HCT116 (cell line): ENCODE data around the gene PCDHA11. TPM values are rescaled to one million over a fixed set of nuclear protein-coding genes. Genes with fewer than 3 reads are reported as not detected.

Source experiments
- ATAC-seq: fragments of 200-7000 bp; cut with Tn5 transposase; 2 replicates; pipeline ENCODE4 v1.9.1; 2020; ENCODE audit warnings: mild to moderate bottlenecking, moderate library complexity
- BruUV-seq: library from RNA; stranded (reverse); fragments of 400-500 nt; replicated peaks from 2 replicates; lab custom pipeline; 2021; lab: Mats Ljungman, UMichigan
- CTCF ChIA-PET: fragments of 300-600 bp; sonication (Branson Sonifier 250); formaldehyde crosslinking; loops from one replicate; lab custom pipeline; 2021; ENCODE audit warnings: antibody characterized with exemption; lab: Charles Lee
- POLR2A ChIA-PET: fragments of 300-600, 350-600 bp; sonication (Branson Sonifier 250); formaldehyde crosslinking; loops from one replicate; lab custom pipeline; 2021; ENCODE audit warnings: antibody characterized with exemption; lab: Charles Lee
- RAD21 ChIA-PET, 2 experiments: fragments of 300-600 bp; sonication (Branson Sonifier 250); formaldehyde crosslinking; loops; one replicate each; lab custom pipeline; 2023; ENCODE audit warnings: low total read pairs in 2 of 2; ENCODE audit not compliant: uncharacterized antibody in 2 of 2, unreplicated experiment in 2 of 2, low non-redundant PET in 1 of 2; lab: Charles Lee
- DNase-seq: peaks from one replicate; pipeline ENCODE4 v3.0.0-alpha.2; 2010; ENCODE audit warnings: low read depth, low spot score
- H2AFZ ChIP-seq: fragments of 200-600 bp; shearing (Covaris generic), sonication (generic); 2 replicates; pipeline ENCODE4 v1.6.1; 2017; ENCODE audit warnings: low read depth, mixed run types, mixed read lengths, antibody characterized with exemption, low read length; ENCODE audit not compliant: poor library complexity, severe bottlenecking
- H3K27ac ChIP-seq: 2 replicates; pipeline ENCODE4 v1.5.1; 2012; ENCODE audit warnings: low read depth, low read length
- H3K27me3 ChIP-seq: fragments of 200-600 bp; sonication (generic); 2 replicates; pipeline ENCODE4 v1.6.1; 2016; ENCODE audit warnings: mixed run types, low read length, mixed read lengths; ENCODE audit not compliant: insufficient read depth
- H3K36me3 ChIP-seq, 2 experiments: fragments of 200-500 bp in 1 of 2; fragments of 200-600 bp in 1 of 2; sonication (Bioruptor generic) in 1 of 2; sonication (generic) in 1 of 2; 2 replicates each; pipeline versions ENCODE4 v1.5.1 to v1.6.1; 2014 to 2016; ENCODE audit warnings: low read length in 2 of 2, inconsistent platforms in 1 of 2, mixed read lengths in 1 of 2, mixed run types in 1 of 2; ENCODE audit not compliant: insufficient read depth in 2 of 2, control insufficient read depth in 1 of 2
- H3K4me1 ChIP-seq, 2 experiments: fragments of 200-600 bp in 1 of 2; sonication (generic) in 1 of 2; 2 replicates each; pipeline versions ENCODE4 v1.5.1 to v1.6.1; 2012 to 2017; ENCODE audit warnings: low read length in 2 of 2, inconsistent platforms in 1 of 2, mild to moderate bottlenecking in 1 of 2, mixed read lengths in 1 of 2, mixed run types in 1 of 2, moderate library complexity in 1 of 2; ENCODE audit not compliant: insufficient read depth in 2 of 2, control insufficient read depth in 1 of 2
- H3K4me2 ChIP-seq: fragments of 200-600 bp; sonication (generic); 2 replicates; pipeline ENCODE4 v1.6.1; 2017; ENCODE audit warnings: mixed run types, low read length, mixed read lengths
- H3K4me3 ChIP-seq, 2 experiments: fragments of 200-600 bp in 1 of 2; sonication (generic) in 1 of 2; replicated peaks in 1 of 2; 2 replicates each; pipeline ENCODE4 v1.5.1; 2011 to 2016; ENCODE audit warnings: low read length in 2 of 2, control low read depth in 1 of 2, low read depth in 1 of 2, mild to moderate bottlenecking in 1 of 2, mixed read lengths in 1 of 2, mixed run types in 1 of 2
- H3K79me2 ChIP-seq: fragments of 200-600 bp; sonication (generic); 2 replicates; pipeline ENCODE4 v1.6.1; 2017; ENCODE audit warnings: mild to moderate bottlenecking, mixed run types, low read length, moderate library complexity, mixed read lengths; ENCODE audit not compliant: insufficient read depth
- H3K9ac ChIP-seq: fragments of 200-600 bp; sonication (generic); 2 replicates; pipeline ENCODE4 v1.6.1; 2016; ENCODE audit warnings: low read length, mixed read lengths
- H3K9me2 ChIP-seq: fragments of 200-600 bp; sonication (generic), shearing (Covaris generic); 2 replicates; pipeline ENCODE4 v1.6.1; 2017; ENCODE audit warnings: mixed run types, mild to moderate bottlenecking, moderate library complexity; ENCODE audit not compliant: insufficient read depth
- H3K9me3 ChIP-seq, 2 experiments: fragments of 200-500 bp in 1 of 2; fragments of 200-600 bp in 1 of 2; sonication (Bioruptor generic) in 1 of 2; sonication (generic) in 1 of 2; 2 replicates each; pipeline ENCODE4 v1.6.1; 2014 to 2017; ENCODE audit warnings: low read length in 2 of 2, mixed read lengths in 2 of 2, inconsistent platforms in 1 of 2, low read depth in 1 of 2, mild to moderate bottlenecking in 1 of 2, mixed run types in 1 of 2, moderate library complexity in 1 of 2; ENCODE audit not compliant: control insufficient read depth in 1 of 2, insufficient read depth in 1 of 2
- H4K20me1 ChIP-seq: fragments of 200-600 bp; sonication (generic), shearing (Covaris generic); 2 replicates; pipeline ENCODE4 v1.6.1; 2017; ENCODE audit warnings: mixed run types, mild to moderate bottlenecking, moderate library complexity; ENCODE audit not compliant: insufficient read depth
- ATF3 ChIP-seq: IDR thresholded peaks from 2 replicates; pipeline ENCODE4 v1.6.1; 2012
- CBX3 ChIP-seq: IDR thresholded peaks from 2 replicates; pipeline ENCODE4 v1.6.1; 2012; ENCODE audit warnings: low read depth
- CTCF ChIP-seq, 3 experiments: fragments of 200-600 bp in 1 of 3; sonication (generic) in 1 of 3; IDR thresholded peaks in 2 of 3; conservative IDR thresholded peaks in 1 of 3; 2 replicates each; pipeline ENCODE4 v1.5.1; 2012 to 2017; ENCODE audit warnings: low read depth in 2 of 3, low read length in 2 of 3, antibody characterized with exemption in 1 of 3, borderline replicate concordance in 1 of 3, control low read depth in 1 of 3, mild to moderate bottlenecking in 1 of 3, mixed read lengths in 1 of 3, mixed run types in 1 of 3, moderate library complexity in 1 of 3; ENCODE audit not compliant: insufficient read depth in 1 of 3
- ELF1 ChIP-seq: IDR thresholded peaks from 2 replicates; pipeline ENCODE4 v1.6.1; 2012; ENCODE audit warnings: low read depth, borderline replicate concordance
- EZH2 ChIP-seq: fragments of 200-600 bp; sonication (generic); IDR thresholded peaks from 2 replicates; pipeline ENCODE4 v1.6.1; 2017; ENCODE audit warnings: antibody characterized with exemption, mixed run types
- EZH2phosphoT487 ChIP-seq: fragments of 200-600 bp; IDR thresholded peaks from 2 replicates; pipeline ENCODE4 v1.6.1; 2018; ENCODE audit warnings: antibody characterized with exemption, borderline replicate concordance
- FOSL1 ChIP-seq: IDR thresholded peaks from 2 replicates; pipeline ENCODE4 v1.6.1; 2012; ENCODE audit warnings: low read depth
- JUND ChIP-seq: IDR thresholded peaks from 2 replicates; pipeline ENCODE4 v1.6.1; 2012
- POLR2A ChIP-seq: IDR thresholded peaks from 2 replicates; pipeline ENCODE4 v1.7.0; 2011; ENCODE audit warnings: borderline replicate concordance; ENCODE audit not compliant: insufficient read depth, insufficient read length; ENCODE audit errors: extremely low read depth
- POLR2AphosphoS5 ChIP-seq: IDR thresholded peaks from 2 replicates; pipeline ENCODE4 v1.6.1; 2011; ENCODE audit warnings: mild to moderate bottlenecking, low read depth, low read length, moderate library complexity
- RAD21 ChIP-seq: IDR thresholded peaks from 2 replicates; pipeline ENCODE4 v1.6.1; 2012; ENCODE audit warnings: low read depth, mild to moderate bottlenecking
- SRF ChIP-seq: IDR thresholded peaks from 2 replicates; pipeline ENCODE4 v1.6.1; 2012; ENCODE audit warnings: low read depth
- ZFX ChIP-seq: fragments of 450-650 bp; IDR thresholded peaks from 2 replicates; pipeline ENCODE4 v1.6.1; 2017
- ZNF274 ChIP-seq: fragments of 200-500 bp; sonication (Bioruptor generic); IDR thresholded peaks from 2 replicates; pipeline ENCODE4 v1.6.1; 2014; ENCODE audit warnings: mild to moderate bottlenecking, low read depth, low read length, inconsistent platforms
- intact Hi-C: fragments of 100-400 bp; cut with micrococcal nuclease; formaldehyde crosslinking; loops from 2 replicates; pipeline ENCODE4 v1.10.0; 2022
- total RNA-seq: library from RNA; stranded (reverse); gene quantifications from one replicate; pipeline ENCODE4 v1.2.1, GENCODE V29; 2021; ENCODE audit not compliant: unreplicated experiment
- TF ChIP-seq, protein P1 (sequence below): IDR thresholded peaks from 2 replicates; pipeline ENCODE4 v1.6.1; 2012

PCDHA11 gene
- total RNA-seq, 1 experiment from 2014 or later, result 0.27 TPM

- no peaks in the 10 kb centered on the region for H3K36me3 ChIP-seq
- POLR2A ChIA-PET, result no interaction called here
- H3K9me3 ChIP-seq, result no peaks in the 10 kb centered on the region
- no peak within 1 kb of the TSS for H3K9ac ChIP-seq
- ATAC-seq (no peak), DNase-seq (no peak)
- no peaks in the 10 kb centered on the region for H3K79me2 ChIP-seq
- no peaks in the 10 kb centered on the region; the same call in 1 of the 2 replicates for H3K9me2 ChIP-seq
- H3K4me3 ChIP-seq, result no peak within 1 kb of the TSS
- no TSS peak for BruUV-seq
- intact Hi-C loops, result no loop called here
- TF ChIP-seq ELF1 (no peak), POLR2AphosphoS5 (no peak), FOSL1 (no peak), CTCF (IDR thresholded peaks at IDR 0.05 in 2 of 3, conservative IDR thresholded peaks at IDR 0.05 in 1 of 3; ENCODE audit: borderline replicate concordance in 1 of 3, insufficient read depth in 1 of 3, low read depth in 2 of 3, low read length in 2 of 3) (peak; percentile 16 to 33 (median 27); a peak in 4 of 6 replicates), CBX3 (no peak), RAD21 (peak; percentile 37; the same call in 1 of the 2 replicates), JUND (no peak), ATF3 (no peak), POLR2A (no peak), EZH2phosphoT487 (no peak), SRF (no peak), ZNF274 (no peak), ZFX (no peak), EZH2 (no peak)
- TF ChIP-seq, protein P1, sequence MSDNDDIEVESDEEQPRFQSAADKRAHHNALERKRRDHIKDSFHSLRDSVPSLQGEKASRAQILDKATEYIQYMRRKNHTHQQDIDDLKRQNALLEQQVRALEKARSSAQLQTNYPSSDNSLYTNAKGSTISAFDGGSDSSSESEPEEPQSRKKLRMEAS, result no peak
- H3K4me1 ChIP-seq, result no peaks in the 10 kb centered on the region
- CTCF ChIA-PET, result interaction anchor here (0.7 to 1.4 kb wide), 3 partner anchors 18 to 165 kb away, joined by 3 to 13 read pairs (median 4); no protein-coding TSS in a partner anchor
- H3K27ac ChIP-seq, result no peak within 1 kb of the TSS
- H3K27me3 ChIP-seq, result no peaks in the 10 kb centered on the region
- no peak within 1 kb of the TSS for H2AFZ ChIP-seq
- no peaks in the 10 kb centered on the region for H4K20me1 ChIP-seq
- RAD21 ChIA-PET, result no interaction called here
- no peak within 1 kb of the TSS for H3K4me2 ChIP-seq
These were observed 6.6 kb downstream of the PCDHA11 start, which contains the start of gene PCDHA12 for GRCh38 chr5:140875085-140876065. Gene PCDHA12, plus strand, starts transcription at chr5:140875308. Its CDS starts 165 bp downstream, at chr5:140875473.
